ENCODE data around the gene PDILT.

Gene PDILT

GRCh38 chr16:20401475-20402016 is 3.0 kb downstream of the PDILT start:
- no peak for DNase-seq

GRCh38 chr16:20401066-20401465 is 3.5 kb downstream of the PDILT start:
- DNase-seq, result no peak

GRCh38 chr16:20399185-20399584 is 5.4 kb downstream of the PDILT start:
- no peak for DNase-seq

GRCh38 chr16:20398603-20399002 is 5.9 kb downstream of the PDILT start:
- no peak for DNase-seq

- no peak for DNase-seq
Observed at GRCh38 chr16:20397468-20398074, 7.0 kb downstream of the PDILT start.

GRCh38 chr16:20396846-20397467 is 7.6 kb downstream of the PDILT start:
- DNase-seq, result no peak

GRCh38 chr16:20395946-20396345 is 8.6 kb downstream of the PDILT start:
- DNase-seq, result no peak

GRCh38 chr16:20393801-20394577 is 10.5 kb downstream of the PDILT start:
- DNase-seq, result no peak

- DNase-seq, result no peak
Observed at GRCh38 chr16:20391045-20391444, 13.5 kb downstream of the PDILT start.

- DNase-seq, result no peak
Observed at GRCh38 chr16:20388854-20389253, 15.7 kb downstream of the PDILT start.

GRCh38 chr16:20387978-20388377 is 16.6 kb downstream of the PDILT start:
- no peak for DNase-seq

- no peak for DNase-seq
Observed at GRCh38 chr16:20385844-20386832, 18.4 kb downstream of the PDILT start.

GRCh38 chr16:20383106-20384029 is 21.2 kb downstream of the PDILT start:
- DNase-seq, result peak; percentile 23

GRCh38 chr16:20382202-20382948 is 22.2 kb downstream of the PDILT start:
- no peak for DNase-seq

- no peak for DNase-seq
Observed at GRCh38 chr16:20380782-20381181, 23.8 kb downstream of the PDILT start.

GRCh38 chr16:20377181-20377580 is 27.4 kb downstream of the PDILT start:
- no peak for DNase-seq

GRCh38 chr16:20372701-20373100 is 31.8 kb downstream of the PDILT start:
- DNase-seq, result no peak

GRCh38 chr16:20369452-20370054 is 35.0 kb downstream of the PDILT start:
- DNase-seq, result no peak

- DNase-seq, result no peak
Observed at GRCh38 chr16:20364051-20364450, 40.5 kb downstream of the PDILT start.

GRCh38 chr16:20363191-20363590 is 41.3 kb downstream of the PDILT start:
- DNase-seq, result no peak

All from GOT3 (cell line).